Activated T-cell treated with anti-CD3 and anti-CD28 coated beads for 4 hours (primary cell): ENCODE results near the gene NPIPB6.
A peak's percentile ranks its signal among the peaks of the same experiment; 100 is the strongest.
"Not testable (repeated sequence)": the region's sequence is repeated elsewhere in the genome, so short reads cannot be mapped to it uniquely, and the experiment has no call there.

Experiments
- DNase-seq: peaks from one replicate; pipeline ENCODE4 v3.0.0-alpha.2; 2020

NPIPB6 gene

DNA sequence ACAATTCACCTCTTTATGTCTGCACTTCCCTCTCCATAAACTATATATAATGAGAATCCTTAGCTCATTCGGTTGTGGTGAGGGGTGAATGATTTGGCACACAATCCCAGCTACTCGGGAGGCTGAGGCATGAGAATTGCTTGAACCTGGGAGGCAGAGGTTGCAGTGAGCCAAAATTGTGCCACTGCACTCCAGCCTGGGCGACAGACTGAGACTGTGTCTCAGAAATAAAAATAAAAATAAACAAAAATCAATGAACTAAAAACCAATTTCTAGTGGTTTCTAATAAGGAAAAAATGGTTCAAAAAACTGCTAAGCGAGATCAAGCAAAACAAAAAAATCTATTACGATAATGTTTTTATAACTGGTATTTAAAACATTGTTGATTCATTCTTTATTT lies at the start of gene NPIPB6:
TSS of gene NPIPB6 (minus strand) at position 101 of the 400 bp plus-strand sequence. CDS start 686 bp downstream, outside the sequence.
- not testable (repeated sequence) for DNase-seq

DNA sequence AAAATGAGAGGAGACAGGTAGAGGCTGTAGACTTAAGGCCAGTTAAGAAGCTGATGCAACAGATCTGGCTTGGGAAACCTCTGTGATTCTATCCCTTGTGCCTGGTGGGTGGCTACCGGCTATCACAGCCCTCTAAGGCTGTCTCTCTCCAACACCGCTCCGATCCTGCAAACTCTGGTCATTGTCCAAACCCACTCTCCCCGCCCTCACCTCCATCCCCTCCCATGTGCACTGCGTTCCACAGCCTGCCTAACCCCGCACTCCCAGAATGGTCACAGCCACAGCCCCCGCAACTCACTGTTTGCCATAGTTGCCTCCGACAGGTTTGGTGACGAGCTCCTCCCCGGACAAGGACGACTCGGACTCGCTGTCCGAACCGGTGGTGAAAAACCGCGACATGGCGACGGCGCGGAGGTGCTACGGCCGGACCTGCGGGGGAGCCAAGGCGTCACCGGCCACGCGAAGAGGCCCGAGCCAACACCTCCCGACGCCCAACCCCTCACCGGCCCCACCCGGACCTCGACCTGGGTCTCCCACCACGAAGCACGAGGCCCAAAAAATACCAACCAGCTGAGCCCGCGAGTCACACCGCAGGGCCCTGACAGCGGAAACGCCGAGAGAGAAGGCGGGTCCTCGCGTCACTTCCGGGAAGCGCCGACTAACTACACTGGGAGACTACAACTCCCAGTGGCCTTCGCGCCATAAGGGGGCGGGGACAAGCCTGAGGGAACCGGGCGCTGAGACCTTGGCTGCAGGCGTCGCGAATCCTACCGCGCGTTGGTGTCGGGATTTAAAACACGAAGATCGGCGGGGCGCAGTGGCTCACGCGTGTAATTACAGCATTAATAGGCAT lies 40.1 kb upstream of the NPIPB6 start, which contains the start of gene EIF3CL:
TSS of gene EIF3CL (minus strand) at position 622 of the 853 bp plus-strand sequence. CDS start at position 399, 223 bp downstream.
- not testable (repeated sequence) for DNase-seq

DNA sequence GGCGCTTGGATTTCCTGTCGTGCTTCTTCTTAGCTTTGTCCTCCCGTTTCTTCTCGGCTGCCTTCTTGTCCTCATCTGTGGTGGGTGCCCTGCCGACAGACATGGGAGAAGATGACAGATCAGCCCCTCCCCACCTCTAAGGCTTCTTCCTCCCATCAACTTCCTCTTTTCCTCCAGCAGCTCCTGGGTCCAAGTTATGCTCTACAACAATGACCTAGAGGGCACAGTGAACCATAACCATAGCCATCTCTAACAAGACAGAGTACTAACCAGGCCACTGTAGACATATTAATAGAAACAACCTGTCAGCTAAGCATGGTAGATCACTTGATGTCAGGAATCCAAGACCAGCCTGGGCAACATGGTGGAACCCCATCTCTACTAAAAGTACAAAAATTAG lies 28.7 kb upstream of the NPIPB6 start:
- not testable (repeated sequence) for DNase-seq

DNA sequence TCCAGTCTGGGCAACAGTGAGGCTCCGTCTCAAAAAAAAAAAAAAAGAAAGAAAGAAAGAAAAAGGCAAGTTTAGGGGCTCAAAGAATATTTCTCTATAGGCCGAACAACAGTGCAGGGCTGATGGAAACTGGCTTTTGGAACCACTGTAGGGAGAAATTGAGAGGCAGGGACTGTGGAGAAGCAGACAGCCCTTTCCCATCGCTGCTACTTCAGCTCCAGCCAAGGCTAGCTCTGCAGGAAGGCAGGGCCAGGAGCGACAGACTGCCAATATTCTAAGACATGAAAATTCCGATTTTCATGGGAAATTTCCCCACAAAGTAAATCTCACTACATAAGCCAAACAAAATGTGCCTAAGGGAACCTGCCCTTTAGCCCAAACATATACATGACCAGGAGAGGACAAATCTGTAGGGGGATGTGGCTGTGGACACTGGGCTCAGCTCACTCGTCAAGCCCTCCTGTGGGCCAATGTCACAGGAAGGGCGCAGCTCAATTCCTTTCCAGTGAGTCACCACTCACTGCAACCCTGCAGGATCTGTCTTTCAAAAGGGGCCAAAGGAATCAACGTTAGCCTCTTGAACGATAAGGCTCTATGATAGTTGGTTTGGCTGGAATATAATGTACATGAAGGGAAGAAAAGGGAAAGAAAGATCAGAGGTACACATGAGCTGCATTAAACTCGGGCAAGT lies 19.0 kb upstream of the NPIPB6 start:
- not testable (repeated sequence) for DNase-seq

DNA sequence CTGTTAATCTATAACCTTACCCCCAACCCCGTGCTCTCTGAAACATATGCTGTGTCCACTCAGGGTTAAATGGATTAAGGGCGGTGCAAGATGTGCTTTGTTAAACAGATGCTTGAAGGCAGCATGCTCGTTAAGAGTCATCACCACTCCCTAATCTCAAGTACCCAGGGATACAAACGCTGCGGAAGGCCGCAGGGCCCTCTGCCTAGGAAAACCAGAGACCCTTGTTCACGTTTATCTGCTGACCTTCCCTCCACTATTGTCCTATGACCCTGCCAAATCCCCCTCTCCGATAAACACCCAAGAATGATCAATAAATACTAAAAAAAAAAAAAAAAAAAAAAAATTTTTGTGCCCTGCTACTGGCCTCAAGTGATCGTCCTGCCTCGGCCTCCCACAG lies 14.5 kb upstream of the NPIPB6 start:
- not testable (repeated sequence) for DNase-seq

DNA sequence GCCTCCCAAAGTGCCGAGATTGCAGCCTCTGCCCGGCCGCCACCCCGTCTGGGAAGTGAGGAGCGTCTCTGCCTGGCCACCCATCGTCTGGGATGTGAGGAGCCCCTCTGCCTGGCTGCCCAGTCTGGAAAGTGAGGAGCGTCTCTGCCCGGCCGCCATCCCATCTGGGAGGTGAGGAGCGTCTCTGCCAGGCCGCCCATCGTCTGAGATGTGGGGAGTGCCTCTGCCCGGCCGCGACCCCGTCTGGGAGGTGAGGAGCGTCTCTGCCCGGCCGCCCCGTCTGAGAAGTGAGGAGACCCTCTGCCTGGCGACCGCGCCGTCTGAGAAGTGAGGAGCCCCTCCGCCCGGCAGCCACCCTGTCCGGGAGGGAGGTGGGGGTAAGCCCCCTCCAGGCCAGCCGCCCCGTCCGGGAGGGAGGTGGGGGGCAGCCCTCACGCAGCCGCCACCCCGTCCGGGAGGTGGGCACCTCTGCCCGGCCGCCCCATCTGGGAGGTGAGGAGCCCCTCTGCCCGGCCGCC lies 13.9 kb upstream of the NPIPB6 start:
- DNase-seq = not testable (repeated sequence)

DNA sequence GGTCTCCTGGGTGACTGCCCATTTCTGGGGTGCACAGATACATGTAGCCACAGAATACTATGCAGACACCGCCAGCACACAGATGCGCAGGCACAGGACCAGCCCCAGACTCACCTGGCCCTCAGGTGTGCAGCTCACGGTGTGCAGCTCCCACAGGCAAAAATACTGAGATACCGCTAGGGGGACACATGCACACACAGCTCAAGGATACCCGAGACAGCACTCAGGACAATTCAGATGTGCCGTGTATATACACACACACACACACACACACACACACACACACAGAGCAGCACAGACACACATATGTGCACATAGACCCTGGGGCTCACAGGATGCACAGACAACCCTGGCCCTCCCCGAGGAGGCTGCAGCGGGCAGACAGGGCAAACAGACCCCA lies 11.8 kb upstream of the NPIPB6 start:
- DNase-seq = not testable (repeated sequence)

DNA sequence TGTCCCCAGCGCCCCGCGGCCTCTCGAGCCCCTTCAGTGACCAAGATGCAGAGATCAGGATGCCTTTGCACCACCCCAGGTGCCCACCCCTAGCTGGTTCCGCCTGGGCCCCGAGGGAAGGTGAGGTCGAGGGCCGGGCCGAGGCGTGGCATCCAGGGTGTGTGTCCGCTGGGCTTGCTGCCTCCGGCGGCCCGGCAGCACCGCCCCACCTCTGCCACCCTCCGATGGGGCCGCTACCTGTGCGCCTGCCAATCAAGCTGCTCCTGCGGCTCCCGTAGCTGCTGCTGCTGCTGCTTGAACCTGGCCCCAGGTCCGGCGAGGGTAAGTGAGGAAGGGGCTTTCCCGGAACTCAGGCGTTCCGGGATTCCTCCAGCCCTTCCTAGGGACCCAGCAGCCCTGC lies 11.0 kb upstream of the NPIPB6 start:
- not testable (repeated sequence) for DNase-seq

DNA sequence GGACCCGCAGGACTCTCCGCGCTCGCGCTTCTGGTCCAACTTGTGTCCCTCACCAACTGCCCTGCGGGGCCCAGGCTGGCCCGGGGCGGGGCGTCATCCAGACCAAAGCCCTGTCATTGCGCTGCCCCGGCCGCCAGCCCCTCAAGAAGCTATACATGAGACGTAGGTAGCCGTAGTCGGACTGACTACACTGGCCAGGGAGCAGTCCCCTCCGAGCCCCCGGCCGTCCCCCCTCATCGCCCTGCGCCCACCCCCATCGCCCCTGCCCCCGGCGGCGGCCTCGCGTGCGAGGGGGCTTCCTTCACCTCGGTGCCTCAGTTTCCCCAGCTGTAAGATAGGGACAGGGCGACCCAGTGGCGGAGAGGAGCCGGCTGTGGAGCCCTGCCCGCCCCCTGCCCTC lies 4.6 kb upstream of the NPIPB6 start:
- not testable (repeated sequence) for DNase-seq

DNA sequence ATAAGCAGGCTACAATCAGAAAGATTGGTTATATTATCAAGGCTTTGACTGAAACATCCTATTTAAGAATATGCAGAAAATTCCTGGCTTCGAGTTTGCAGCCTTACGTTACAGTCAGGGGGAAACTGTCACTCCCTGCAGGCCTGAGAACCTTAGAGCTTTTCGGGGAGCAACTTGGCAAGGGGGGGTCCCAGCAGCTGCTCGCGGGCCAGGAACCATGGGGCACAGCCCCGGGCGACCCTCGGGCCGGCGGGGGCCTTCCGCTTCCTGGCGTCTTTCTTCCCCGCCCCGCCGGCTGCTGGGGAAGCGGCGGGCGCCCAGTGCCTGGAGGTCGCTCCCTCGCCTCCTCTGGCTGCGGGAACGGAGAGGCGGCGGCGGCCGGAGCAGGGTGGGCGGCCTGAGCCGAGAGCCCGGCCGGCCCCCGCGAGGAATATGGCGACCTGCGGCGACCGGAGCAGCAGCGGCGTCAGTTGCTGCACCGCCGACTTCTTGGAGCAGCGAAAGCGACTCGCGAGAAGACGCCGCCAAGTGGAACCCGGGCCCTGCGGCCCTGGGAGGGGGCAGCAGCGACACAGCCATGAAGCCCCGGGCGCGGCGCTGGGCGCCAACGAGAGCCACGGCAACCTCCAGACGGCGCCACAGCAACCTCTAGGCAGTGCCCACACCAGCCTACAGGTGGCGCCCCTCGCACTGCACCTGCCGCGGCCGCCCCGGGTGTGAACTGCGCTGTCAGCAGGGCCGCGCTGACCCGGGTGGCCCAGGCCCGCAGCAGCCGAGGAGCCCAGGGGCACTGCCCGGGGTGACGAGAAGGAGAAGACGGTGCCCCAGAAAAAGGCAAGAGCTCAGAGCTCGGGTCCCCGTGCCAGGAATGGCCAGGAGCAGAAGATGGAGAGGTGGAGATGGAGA lies 1.2 kb upstream of the NPIPB6 start:
- not testable (repeated sequence) for DNase-seq

DNA sequence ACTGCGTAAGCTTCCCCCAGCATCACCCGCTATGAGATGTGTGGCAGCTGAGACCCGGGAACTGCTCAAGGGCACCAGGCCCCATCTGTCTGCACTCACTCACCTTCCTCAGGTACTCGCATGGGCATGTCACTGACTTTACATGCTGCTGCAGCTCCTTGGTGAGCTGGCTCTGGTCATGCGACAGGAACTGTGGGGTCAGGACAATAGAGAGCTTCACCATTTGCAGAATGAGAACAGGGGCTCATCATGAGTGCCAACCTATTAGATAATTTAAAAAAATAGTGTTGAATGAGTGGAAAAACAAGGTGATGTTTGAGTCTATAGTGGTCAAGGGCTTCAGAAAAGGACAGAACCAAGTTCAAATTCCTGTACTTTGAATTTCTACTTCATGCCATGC lies 708 bp downstream of the NPIPB6 start:
- not testable (repeated sequence) for DNase-seq

DNA sequence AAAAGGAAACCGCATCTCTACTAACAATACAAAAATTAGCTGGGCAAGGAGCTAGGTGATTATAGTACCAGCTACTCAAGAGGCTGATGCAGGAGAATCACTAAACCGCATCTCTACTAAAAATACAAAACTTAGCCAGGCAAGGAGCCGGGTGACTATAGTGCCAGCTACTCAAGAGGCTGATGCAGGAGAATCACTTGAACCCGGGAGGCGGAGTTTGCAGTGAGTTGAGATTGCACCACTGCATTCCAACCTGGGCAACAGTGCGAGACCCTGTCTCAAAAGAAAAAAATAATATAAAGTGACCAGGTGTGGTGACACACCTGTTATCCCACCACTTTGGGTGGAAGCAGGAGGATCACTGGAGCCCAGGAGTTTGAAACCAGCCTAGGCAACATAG lies 25.1 kb downstream of the NPIPB6 start:
- not testable (repeated sequence) for DNase-seq

DNA sequence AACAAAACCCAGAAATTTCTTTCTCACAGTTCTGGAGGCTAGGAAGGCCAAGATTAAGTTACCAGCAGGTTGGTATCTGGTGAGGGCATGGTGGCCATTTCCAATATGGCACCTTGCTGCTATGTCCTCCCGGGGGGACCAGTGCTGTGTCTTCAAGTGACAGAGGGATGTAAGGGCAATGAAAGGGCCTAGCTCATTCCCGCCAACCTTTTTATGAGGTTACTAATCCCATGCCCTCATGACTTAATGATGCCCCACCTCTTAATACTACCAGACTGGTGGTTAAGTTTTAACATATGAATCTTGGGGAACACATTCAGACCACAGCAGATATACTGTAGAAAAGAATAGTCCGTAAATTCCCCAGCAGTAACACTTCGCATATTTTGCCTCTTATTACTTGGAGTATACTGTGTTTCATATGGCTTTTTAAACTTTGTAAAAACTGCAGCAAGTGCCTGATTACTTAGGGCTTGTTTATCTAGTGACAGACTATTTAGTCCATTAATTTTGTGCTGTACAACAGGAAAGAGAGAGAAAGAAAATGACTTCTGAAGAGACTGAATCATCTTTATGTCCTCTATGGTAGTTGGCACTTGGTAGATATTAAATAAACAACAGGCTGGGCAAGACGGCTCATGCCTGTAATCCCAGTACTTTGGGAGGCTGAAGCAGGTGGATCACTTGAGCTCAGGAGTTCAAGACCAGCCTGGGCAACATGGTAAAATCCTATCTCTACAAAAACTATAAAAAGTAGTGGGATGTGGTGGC lies 26.2 kb downstream of the NPIPB6 start:
- DNase-seq = not testable (repeated sequence)

DNA sequence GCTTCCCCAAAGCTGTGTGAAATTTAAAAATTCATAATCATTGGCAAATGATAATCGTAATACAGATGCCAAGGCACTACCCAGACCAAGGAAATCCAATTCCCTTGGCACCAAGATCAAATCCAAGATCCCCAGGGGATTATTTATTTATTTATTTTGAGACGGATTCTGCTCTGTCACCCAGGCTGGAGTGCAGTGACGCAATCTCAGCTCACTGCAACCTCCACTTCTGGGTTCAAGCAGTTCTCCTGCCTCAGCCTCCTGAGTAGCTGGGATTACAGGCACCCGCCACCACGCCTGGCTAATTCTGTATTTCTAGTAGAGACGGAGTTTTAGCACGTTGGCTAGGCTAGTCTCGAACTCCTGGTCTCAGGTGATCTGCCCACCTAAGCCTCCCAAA lies 27.6 kb downstream of the NPIPB6 start:
- DNase-seq = not testable (repeated sequence)

DNA sequence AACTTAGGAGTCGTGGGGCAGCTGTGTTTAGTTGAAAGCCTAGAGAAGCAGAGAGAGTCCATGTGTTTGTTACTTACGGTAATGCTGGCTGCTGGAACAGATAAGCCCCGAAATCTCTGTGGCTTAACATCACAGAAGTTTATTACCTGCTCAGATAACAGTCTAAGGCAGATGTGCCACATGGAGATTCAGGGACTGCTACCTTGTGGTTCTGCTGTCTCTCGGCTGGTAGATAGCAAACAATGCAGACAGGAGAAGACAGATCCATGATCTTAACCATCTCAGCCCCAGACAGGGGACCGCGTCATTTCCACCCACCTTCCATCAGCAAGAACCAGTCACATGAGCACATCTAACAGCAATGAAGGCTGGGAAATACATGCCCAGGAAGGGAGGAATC lies 30.7 kb downstream of the NPIPB6 start:
- DNase-seq = not testable (repeated sequence)

DNA sequence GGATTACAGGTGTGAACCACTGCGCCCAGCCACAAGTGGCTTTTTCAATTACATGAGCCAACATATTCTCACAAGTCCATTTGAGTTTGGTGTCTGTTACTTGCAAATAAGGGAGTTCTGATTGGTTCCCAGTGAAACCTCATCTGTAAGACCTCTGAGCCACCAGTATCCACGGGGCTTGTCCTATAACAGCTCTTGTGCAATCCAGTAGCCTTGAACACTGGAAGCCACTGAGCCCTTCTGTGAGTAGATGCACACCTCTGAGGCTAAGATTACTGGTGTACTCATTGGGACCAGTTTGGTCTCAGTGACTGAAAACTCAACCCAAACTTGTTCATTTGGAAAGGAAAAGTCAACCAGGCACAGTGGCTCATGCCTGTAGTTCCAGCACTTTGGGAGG lies 32.3 kb downstream of the NPIPB6 start:
- DNase-seq = not testable (repeated sequence)

DNA sequence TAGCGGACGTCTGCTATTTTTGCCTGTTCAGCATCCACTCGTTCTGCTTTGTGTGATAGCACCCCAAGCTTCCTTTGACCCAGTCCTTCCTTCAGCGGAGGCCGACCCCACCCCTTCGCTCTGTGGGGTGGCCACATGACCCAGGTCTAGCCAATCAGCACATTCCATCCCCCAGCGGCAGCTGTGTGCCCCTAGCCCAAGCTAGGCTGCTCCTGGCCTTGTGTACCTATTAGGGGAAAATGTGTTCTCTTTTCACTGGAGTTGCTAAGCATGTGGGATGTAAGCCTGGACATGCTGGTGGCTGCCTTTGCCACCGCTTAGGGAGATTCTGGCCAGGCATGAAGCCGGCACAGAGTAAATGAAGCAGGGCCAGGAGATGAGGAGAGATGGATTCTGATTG lies 33.1 kb downstream of the NPIPB6 start:
- not testable (repeated sequence) for DNase-seq

DNA sequence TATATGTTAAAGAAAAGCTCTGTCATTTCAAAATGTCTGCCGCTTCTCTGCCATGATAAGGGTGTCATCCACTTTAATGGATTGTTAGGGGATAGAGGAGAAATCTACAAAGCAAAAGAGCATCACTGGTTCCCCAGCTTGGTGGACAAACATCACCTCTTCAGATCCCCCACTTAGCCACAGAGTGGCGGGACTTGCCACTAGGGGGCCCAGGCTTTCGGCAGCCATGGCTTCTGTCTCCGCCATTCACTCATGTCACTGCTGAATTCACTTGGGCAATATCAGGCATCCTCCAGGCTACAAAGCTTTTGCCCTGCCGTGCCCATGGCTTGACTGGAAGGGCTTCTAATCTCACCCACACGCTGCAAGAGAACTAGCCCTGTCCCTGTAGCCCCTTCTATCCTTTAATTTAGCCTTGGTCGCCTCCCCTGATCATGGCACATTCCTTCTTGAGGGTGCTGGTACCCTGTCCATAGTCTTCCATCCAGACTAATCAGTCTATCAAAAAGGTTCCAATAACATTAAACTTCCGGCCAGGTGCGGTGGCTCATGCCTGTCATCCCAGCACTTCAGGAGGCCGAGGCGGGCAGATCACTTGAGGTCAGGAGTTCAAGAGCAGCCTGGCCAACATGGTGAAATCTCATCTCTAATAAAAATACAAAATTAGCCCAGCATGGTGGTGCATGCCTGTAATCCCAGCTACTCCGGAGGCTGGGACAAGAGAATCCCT lies 36.3 kb downstream of the NPIPB6 start:
- peak; percentile 53 for DNase-seq

DNA sequence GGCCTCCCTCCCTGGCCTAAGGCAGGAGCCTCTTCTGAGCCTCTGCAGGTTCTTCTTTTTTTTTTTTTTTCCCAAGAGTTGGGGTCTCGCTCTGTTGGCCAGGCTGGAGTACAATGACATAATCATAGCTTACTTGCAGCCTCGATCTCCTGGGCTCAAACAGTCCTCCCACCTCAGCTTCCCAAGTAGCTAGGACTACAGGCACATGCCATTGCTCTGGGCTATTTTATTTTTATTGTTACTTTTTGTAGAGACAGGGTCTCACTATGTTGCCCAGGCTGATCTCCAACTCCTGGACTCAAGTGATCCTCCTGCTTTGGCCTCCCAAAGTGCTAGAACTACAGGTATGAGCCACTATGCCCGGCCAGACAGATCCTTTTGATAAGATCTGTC lies 38.4 kb downstream of the NPIPB6 start:
- DNase-seq = no peak

DNA sequence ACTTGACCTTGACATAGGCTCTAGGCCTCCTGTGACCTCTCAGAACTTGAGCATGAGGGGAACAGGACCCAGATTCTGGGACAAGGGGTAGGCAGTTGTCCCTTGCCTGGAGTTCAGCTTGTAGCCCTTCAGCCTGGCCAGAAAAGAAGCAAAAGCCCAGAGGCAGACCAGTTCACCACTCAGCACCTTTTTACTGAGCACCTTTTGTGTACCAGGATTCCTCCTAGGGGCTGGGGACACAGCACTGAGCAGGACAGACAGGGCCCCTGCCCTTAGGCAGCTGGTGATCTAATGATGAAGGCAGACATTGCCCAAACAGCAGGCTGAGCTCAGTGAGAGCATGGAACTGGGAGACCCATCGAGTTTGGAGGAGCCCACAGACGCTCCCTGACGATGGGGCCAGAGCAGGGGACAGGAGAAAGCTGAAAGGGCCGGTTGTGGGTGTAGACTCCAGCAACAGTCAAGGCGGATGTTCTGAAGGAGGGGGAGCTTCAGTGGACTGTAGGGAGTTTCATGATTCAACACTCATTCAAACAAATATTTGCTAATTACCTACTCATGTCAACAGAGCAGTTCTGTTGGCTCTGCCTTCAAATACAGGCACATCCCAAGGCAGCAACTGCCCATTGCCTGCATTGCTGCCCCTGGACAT lies 38.9 kb downstream of the NPIPB6 start:
- no peak for DNase-seq
